ENCODE measurements around the gene SPEM3. TPM values are rescaled to one million over a fixed set of nuclear protein-coding genes. Genes with fewer than 3 reads are reported as not detected.

The SPEM3 gene
- total RNA-seq, 1 donor from 2014 or later: not detected

- DNase-seq (ENCODE audit: low spot score): no peak
- H3K36me3 Mint-ChIP-seq (ENCODE audit: low read depth): peaks cover 4% of the 10 kb centered on the region
Measured at GRCh38 chr17:7383371-7383741, 45.3 kb upstream of the SPEM3 start.

GRCh38 chr17:7383742-7384488 lies 44.7 kb upstream of the SPEM3 start:
- no peak for TF ChIP-seq CTCF (IDR thresholded peaks at IDR 0.05)
- Mint-ChIP-seq H3K36me3 (ENCODE audit: low read depth) (peaks cover 4% of the 10 kb centered on the region), H3K9me3 (ENCODE audit: low read depth) (peaks cover 6% of the 10 kb centered on the region), H3K27me3 (ENCODE audit: low read depth) (peaks cover 30% of the 10 kb centered on the region), H3K4me3 (ENCODE audit: unreplicated experiment) (peak overlapping the region; percentile 55), H3K27ac (ENCODE audit: unreplicated experiment) (no peak overlapping the region), H3K4me1 (ENCODE audit: low read depth) (peaks cover 17% of the 10 kb centered on the region)
- no peak for DNase-seq (ENCODE audit: low spot score)

More at GRCh38 chr17:7383371-7383741, 45.3 kb upstream of the SPEM3 start:
- TF ChIP-seq CTCF (IDR thresholded peaks at IDR 0.05): no peak
- Mint-ChIP-seq H3K4me3 (ENCODE audit: unreplicated experiment) (no peak overlapping the region), H3K4me1 (ENCODE audit: low read depth) (peaks cover 17% of the 10 kb centered on the region), H3K27ac (ENCODE audit: unreplicated experiment) (no peak overlapping the region), H3K9me3 (ENCODE audit: low read depth) (peaks cover 6% of the 10 kb centered on the region), H3K27me3 (ENCODE audit: low read depth) (peaks cover 30% of the 10 kb centered on the region)

- peaks cover 17% of the 10 kb centered on the region for H3K4me1 Mint-ChIP-seq (ENCODE audit: low read depth)
- H3K36me3 Mint-ChIP-seq (ENCODE audit: low read depth): peaks cover 3% of the 10 kb centered on the region
- no peak overlapping the region for H3K27ac Mint-ChIP-seq (ENCODE audit: unreplicated experiment)
- no peak for TF ChIP-seq CTCF (IDR thresholded peaks at IDR 0.05)
- H3K9me3 Mint-ChIP-seq (ENCODE audit: low read depth): no peaks in the 10 kb centered on the region
- DNase-seq (ENCODE audit: low spot score): no peak
- H3K4me3 Mint-ChIP-seq (ENCODE audit: unreplicated experiment): peak overlapping the region; percentile 55
- peaks cover 30% of the 10 kb centered on the region for H3K27me3 Mint-ChIP-seq (ENCODE audit: low read depth)
Measured at GRCh38 chr17:7384489-7385081, 44.1 kb upstream of the SPEM3 start.

GRCh38 chr17:7388856-7389255 lies 39.8 kb upstream of the SPEM3 start:
- Mint-ChIP-seq H3K4me1 (ENCODE audit: low read depth) (peaks cover 16% of the 10 kb centered on the region), H3K27me3 (ENCODE audit: low read depth) (no peaks in the 10 kb centered on the region), H3K4me3 (ENCODE audit: unreplicated experiment) (no peak overlapping the region), H3K9me3 (ENCODE audit: low read depth) (no peaks in the 10 kb centered on the region), H3K27ac (ENCODE audit: unreplicated experiment) (no peak overlapping the region), H3K36me3 (ENCODE audit: low read depth) (peaks cover 10% of the 10 kb centered on the region)
- no peak for DNase-seq (ENCODE audit: low spot score)
- TF ChIP-seq CTCF (IDR thresholded peaks at IDR 0.05): no peak

GRCh38 chr17:7389924-7390910 lies 38.4 kb upstream of the SPEM3 start:
- Mint-ChIP-seq H3K36me3 (ENCODE audit: low read depth) (peaks cover 10% of the 10 kb centered on the region), H3K4me1 (ENCODE audit: low read depth) (peaks cover 16% of the 10 kb centered on the region), H3K27ac (ENCODE audit: unreplicated experiment) (no peak overlapping the region), H3K27me3 (ENCODE audit: low read depth) (no peaks in the 10 kb centered on the region), H3K4me3 (ENCODE audit: unreplicated experiment) (no peak overlapping the region), H3K9me3 (ENCODE audit: low read depth) (no peaks in the 10 kb centered on the region)
- no peak for DNase-seq (ENCODE audit: low spot score)
- TF ChIP-seq CTCF (IDR thresholded peaks at IDR 0.05): no peak

Measured in chondrocyte (in vitro differentiated cells).